SK-N-SH (cell line): Measurements from ENCODE around the gene PAAF1. TPM values are rescaled to one million over a fixed set of nuclear protein-coding genes. Genes with fewer than 3 reads are reported as not detected.

Experiments used
- polyA plus RNA-seq, 3 experiments: library from polyadenylated mRNA; depleted of rRNA; stranded (reverse); fragments of >200 nt; gene quantifications; 2 replicates each; pipeline ENCODE4 v1.2.3, GENCODE V29; 2012

PAAF1 gene
- polyA plus RNA-seq, 1 of the 3 experiments (the other 2 are of a cell fraction): 23.2 TPM

Other genes starting within 250 kb of the PAAF1 start
- gene PLEKHB1, start 230.4 kb upstream of the PAAF1 start, polyA plus RNA-seq (2012; rRNA removed): 9.7 and 10.2 TPM in 2 replicates
- gene RAB6A, start 115.9 kb upstream of the PAAF1 start, polyA plus RNA-seq (2012; rRNA removed): 39.1 and 48.8 TPM in 2 replicates
- 28.3 and 29.2 TPM in 2 replicates for gene MRPL48, start 89.1 kb upstream of the PAAF1 start, polyA plus RNA-seq (2012; rRNA removed)
- 171 and 172 TPM in 2 replicates for gene COA4, start 153 bp upstream of the PAAF1 start, polyA plus RNA-seq (2012; rRNA removed)
- 0.49 and 0.51 TPM in 2 replicates for gene DNAJB13, start 74.0 kb downstream of the PAAF1 start, polyA plus RNA-seq (2012; rRNA removed)
- gene UCP2, start 105.8 kb downstream of the PAAF1 start, polyA plus RNA-seq (2012; rRNA removed): 28.5 and 36.0 TPM in 2 replicates
- 1.2 and 1.4 TPM in 2 replicates for gene UCP3, start 132.1 kb downstream of the PAAF1 start, polyA plus RNA-seq (2012; rRNA removed)